K562 (cell line): ENCODE results near the gene TMED8.

ENCODE experiments used
- ARID2 ChIP-seq: fragments of 450-650 bp; IDR thresholded peaks from 2 replicates; pipeline ENCODE4 v1.6.1; 2017; ENCODE audit warnings: antibody characterized with exemption, mild to moderate bottlenecking
- ATF1 ChIP-seq, 2 experiments: fragments of 450-650 bp in 1 of 2; IDR thresholded peaks; 2 replicates each; pipeline ENCODE4 v1.6.1; 2016; ENCODE audit warnings: missing compliant biosample characterization in 1 of 2, missing genetic modification characterization in 1 of 2
- ATF6 ChIP-seq: sonication (generic); formaldehyde crosslinking; IDR thresholded peaks from 2 replicates; pipeline ENCODE4 v1.4.0; 2020; ENCODE audit warnings: mild to moderate bottlenecking, missing genetic modification reagents
- CEBPB ChIP-seq: fragments of 450-650 bp; IDR thresholded peaks from 2 replicates; pipeline ENCODE4 v1.6.1; 2016; ENCODE audit warnings: missing genetic modification characterization, missing compliant biosample characterization
- ESRRB ChIP-seq: fragments of 250-450 bp; sonication (Bioruptor Pico); IDR thresholded peaks from 2 replicates; pipeline ENCODE4 v1.5.0; 2020; ENCODE audit warnings: mild to moderate bottlenecking, moderate library complexity, borderline replicate concordance
- SRF ChIP-seq, 2 experiments: fragments of 250-450, 450-650 bp in 1 of 2; sonication (Bioruptor Pico) in 1 of 2; sonication (generic) in 1 of 2; formaldehyde crosslinking; IDR thresholded peaks; 2 replicates each; pipeline versions ENCODE4 v1.5.0 to v1.5.1; 2020 to 2022; ENCODE audit warnings: mild to moderate bottlenecking in 1 of 2, missing genetic modification reagents in 1 of 2
- THAP12 ChIP-seq: fragments of 250-450 bp; sonication (Bioruptor Pico); IDR thresholded peaks from 2 replicates; pipeline ENCODE4 v1.9.0; 2021; ENCODE audit warnings: mild to moderate bottlenecking, inconsistent platforms
- ZNF121 ChIP-seq: sonication (generic); formaldehyde crosslinking; conservative IDR thresholded peaks from 2 replicates; pipeline ENCODE4 v1.8.0; 2022; ENCODE audit warnings: missing genetic modification reagents
- TF ChIP-seq, protein P1 (sequence below), 2 experiments: IDR thresholded peaks; 2 replicates each; pipeline ENCODE4 v1.6.1; 2011; ENCODE audit warnings: borderline replicate concordance in 1 of 2, control low read depth in 1 of 2, low read depth in 1 of 2, low read length in 1 of 2, mild to moderate bottlenecking in 1 of 2, mixed read lengths in 1 of 2, moderate library complexity in 1 of 2; ENCODE audit not compliant: insufficient read depth in 1 of 2, insufficient read length in 1 of 2, poor library complexity in 1 of 2, severe bottlenecking in 1 of 2; ENCODE audit errors: extremely low read depth in 1 of 2

DNA sequence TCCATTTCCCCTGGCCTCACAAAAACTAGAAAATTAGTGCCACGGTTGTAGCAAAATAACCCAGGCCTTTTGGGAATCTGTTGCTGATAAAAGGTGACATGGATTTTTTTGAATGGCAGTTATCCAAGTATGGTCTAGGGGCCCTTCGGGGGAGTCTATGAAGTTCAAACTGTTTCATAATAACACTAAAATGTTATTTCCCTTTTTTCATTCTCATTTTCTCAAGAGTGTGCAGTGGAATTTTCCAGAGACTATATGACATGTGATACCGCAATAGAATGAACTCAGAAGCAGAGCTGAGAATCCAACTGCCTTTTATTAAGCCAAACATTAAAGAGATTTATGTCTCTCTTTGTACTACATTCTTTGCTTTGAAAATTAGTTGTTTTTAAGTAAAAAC lies 29.1 kb downstream of the TMED8 start:
- no peak for TF ChIP-seq THAP12 (CRISPR knock-in tag)
- no peak for TF ChIP-seq ATF6 (CRISPR knock-in tag)
- TF ChIP-seq ARID2 = no peak
- TF ChIP-seq, protein P1, sequence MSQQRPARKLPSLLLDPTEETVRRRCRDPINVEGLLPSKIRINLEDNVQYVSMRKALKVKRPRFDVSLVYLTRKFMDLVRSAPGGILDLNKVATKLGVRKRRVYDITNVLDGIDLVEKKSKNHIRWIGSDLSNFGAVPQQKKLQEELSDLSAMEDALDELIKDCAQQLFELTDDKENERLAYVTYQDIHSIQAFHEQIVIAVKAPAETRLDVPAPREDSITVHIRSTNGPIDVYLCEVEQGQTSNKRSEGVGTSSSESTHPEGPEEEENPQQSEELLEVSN (IDR thresholded peaks at IDR 0.05; ENCODE audit: borderline replicate concordance in 1 of 2, extremely low read depth in 1 of 2, insufficient read depth in 1 of 2, insufficient read length in 1 of 2, low read depth in 1 of 2, low read length in 1 of 2, poor library complexity in 1 of 2, severe bottlenecking in 1 of 2) = no peak
- no peak for TF ChIP-seq CEBPB (tag)
- no peak for TF ChIP-seq ESRRB (CRISPR knock-in tag)
- no peak for TF ChIP-seq ZNF121
- no peak for TF ChIP-seq ATF1 (CRISPR knock-in tag; IDR thresholded peaks at IDR 0.05)
- TF ChIP-seq ATF1 (tag; IDR thresholded peaks at IDR 0.05) = no peak
- no peak for TF ChIP-seq SRF (CRISPR knock-in tag; IDR thresholded peaks at IDR 0.05)
